ENCODE results near the gene SOX10.

SOX10 gene

DNA sequence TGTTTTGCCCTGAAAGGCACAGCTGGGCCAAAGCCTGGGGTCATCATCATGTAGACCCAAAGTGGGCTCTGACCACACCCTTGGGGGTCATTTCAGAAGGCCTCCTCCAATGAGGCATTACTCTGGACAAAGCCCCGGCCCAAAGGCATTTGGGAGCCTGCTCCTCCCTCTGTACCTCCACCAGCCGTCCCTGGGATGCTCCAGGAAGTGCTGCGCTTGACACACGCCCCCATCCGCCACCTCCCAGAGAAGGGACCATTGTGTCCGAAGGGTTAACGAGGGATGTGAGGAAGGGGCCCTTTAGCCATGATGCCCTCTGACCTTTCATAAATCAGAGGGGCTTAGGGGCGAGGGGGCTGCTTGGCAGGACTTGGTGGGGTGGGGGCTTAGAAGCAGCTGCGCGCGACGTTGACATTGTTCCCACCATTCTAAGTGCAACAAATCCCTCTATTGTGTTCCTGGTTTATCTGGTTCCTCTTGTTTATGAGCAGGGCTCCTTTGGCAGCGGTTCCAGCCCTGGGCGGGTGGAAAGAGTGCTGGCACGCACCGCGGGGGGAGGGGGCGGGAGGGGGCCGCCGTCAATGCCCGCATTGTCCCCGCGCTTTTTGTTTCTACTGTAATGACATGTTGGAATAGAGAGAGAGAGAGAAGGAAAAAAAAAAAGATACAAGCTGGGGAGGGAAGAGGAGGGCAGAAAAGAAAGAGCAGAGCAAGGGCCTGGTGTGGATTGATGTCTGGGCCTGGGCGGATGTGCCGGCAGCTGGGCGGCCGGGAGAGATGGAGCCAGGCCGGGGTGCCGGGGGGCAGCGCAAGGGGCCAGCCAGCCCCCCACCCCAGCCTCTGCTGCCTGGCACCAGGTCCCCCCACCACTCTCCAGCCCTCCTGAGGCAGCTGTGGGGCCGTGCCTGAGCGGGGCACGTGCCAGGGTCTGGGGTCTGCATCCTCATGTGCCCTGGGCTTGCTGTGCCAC is 32.1 kb upstream of the SOX10 start:
- DNase-seq (ENCODE audit: low spot score) = peak; percentile 95

DNA sequence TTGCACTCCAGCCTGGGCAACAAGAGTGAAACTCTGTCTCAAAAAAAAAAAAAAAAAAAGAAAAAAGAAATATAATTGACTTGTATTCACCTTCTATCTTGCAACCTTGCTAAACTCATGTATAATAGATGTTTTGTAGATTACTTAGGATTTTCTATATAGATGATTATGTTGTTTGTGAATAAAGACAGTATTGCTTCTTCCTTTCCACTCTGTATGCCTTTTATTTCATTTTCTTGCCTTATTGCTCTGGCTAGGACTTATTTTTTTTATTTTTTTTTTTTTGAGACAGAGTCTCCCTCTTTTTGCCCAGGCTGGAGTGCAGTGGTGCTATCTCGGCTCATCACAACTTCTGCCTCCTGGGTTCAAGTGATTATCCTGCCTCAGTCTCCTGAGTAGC is 29.7 kb upstream of the SOX10 start:
- no peak for DNase-seq (ENCODE audit: low spot score)

DNA sequence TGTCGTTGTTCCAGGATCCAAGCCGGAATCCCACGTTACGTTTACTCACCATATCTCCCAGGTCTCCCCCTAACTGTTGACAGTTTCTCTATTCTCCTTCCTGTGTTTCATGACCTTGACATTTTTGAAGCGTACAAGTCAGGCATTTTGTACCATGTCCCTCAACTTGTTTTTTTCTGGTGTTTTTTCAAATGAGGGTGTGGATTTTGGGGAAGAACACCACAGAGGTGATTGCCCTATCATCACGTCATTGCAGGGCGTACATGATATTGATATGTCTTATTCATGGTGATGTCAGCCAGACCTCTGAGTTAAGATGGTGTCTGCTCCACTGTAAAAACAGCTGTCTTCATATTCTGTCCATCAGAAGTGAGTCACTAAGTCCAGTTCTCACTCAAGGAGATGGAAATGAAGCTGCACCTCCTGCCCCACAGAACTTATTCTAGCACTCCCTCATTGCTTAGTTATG is 28.3 kb upstream of the SOX10 start:
- DNase-seq (ENCODE audit: low spot score) = no peak

DNA sequence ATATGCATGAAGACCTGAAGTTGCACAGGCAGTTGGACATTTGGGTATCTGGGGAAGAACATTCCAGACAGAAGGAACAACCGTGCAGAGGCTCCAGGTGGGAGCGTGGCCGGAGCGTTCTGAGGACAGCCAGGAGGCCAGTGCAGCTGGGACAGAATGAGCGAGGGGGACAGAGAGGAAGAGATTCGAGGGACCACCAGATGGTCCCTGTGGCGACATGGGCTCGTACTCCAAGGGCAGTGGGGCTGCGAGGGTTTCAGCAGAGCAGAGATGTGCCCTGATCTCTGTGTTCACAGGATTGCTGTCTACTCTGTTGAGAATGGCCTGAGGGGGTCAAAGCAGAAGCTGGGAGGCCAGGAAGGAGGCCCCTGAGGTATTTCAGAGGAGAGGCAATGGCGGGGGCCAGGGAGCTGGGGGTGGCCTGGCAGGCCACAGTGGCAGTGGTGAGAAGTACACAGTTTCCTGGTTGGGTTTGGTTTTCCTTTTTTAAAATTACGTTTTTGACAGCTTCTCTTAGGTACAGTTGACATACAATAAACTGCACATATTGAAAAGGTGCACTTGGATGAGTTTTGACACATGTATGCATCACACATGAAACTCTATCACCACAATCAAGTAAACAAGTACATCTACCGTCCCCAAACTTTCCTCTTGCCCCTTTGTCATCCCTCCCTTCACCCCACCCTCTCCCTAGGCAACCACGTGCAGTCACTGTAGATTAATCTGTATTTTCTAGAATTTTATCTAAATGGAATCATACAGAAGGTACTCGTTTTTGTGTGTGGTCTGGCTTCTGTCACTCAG is 24.8 kb upstream of the SOX10 start:
- DNase-seq (ENCODE audit: low spot score) = no peak

DNA sequence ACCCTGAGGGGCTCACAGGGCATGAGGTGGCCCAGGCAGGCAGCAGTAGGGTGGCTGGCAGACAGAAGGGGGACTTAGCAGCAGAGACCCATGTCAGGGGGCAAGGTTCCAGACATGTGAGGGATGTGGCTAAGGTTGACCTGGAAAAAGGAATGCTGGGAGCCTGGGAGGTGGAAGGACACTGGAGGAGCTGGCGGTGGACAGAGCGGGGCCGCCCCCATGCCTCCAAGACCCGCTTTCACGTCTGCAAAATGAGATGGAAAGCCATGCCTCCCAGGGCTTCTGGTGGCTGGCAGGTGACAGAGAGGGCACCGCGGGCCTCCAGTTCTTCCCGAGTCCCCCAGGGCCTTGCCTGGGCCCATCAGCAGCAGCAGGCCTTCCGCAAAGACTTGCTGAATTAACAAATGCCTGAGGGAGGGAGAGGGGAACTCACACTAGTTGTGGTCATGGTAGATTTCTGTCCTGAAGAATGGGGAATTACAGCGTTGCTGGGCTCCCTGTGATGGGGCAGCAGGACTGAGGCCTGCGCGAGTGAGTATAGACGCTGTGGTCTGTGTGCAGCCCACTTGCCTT is 23.1 kb upstream of the SOX10 start:
- DNase-seq (ENCODE audit: low spot score) = no peak

DNA sequence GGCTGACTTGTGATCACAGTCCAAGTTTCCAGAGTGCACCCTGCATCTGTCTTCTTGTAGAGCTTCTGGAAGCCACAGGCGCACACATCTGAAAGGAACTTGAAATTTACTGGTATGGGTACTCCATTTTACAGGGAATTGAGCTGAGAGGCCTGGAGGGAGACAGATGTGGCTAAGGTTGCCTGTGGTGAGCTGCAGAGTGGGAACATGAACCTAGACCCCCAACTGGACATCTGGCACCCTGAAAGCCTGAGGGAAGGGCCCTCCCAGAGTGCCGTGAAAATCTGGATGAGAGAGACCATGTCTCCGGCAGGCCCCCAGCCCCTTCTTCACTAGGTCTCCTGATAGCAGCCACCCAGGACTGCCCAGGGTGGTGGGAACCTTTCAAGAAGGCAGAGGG is 22.6 kb upstream of the SOX10 start:
- no peak for DNase-seq (ENCODE audit: low spot score)

DNA sequence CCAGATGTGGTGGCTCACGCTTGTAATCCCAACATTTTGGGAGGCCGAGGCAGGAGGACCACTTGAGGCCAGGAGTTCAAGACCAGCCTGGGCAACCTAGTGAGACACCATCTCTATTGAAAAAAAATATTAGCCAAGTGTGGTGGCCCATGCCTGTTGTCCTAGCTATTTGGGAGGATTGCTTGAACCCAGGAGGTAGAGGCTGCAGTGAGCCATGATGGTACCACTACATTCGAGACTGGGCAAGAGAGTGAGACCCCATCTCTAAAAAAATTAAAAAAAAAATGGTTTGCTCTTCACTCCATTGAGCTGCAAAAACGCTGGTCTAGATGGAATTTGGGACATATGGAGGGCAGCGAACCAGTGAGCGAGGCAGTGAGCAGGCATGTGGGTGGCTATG is 21.6 kb upstream of the SOX10 start:
- no peak for DNase-seq (ENCODE audit: low spot score)

DNA sequence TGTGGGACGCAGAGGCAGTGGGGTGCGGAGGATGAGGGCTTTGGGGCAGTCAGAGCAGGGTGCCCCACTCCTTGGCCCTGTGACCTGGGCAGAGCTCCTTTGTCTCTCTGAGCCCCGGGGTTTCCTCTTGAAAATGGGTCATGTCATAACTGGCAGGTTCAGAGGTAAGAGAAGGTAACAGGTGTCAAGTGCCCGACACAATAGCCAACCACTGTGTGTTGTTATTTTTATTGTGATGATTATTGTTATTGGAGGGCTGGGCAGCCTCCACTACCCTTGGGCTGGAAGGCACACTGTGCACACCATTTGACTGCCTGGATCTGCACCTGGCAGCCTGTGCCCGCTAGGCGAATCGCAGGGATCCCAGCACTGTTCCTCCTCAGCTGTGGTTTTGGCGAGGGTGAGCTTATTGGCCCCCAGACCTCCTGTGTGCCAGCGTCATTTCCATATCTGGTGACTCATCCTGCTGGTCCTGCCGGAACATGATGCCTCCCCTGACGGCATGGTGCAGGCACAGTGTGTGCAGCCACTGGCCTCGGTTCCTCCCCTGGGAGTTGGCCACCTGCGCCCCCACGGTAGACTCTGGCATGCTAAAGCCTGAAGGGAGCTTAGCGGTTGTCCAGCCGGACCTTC is 15.4 kb upstream of the SOX10 start:
- no peak for DNase-seq (ENCODE audit: low spot score)

DNA sequence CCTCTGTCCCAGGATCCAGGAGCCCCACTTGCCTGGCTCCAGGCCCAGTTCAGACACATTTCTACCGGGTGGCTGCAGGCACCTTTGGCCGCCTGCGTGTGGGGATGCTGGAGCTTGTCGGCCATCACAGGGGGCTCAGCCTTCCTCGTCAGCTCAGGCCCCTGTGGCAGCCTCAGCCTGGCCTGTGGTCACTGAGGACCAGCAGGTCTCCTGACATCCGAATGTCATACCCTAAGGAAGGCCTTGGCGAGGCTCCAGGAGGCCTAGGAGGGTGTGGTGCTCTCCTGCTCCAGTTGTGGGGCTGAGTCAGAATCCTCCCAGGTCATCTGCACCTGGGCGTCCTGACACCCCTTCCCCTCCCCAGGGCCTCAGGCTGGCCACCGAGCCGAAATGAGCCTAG is 14.9 kb upstream of the SOX10 start:
- DNase-seq (ENCODE audit: low spot score) = no peak

DNA sequence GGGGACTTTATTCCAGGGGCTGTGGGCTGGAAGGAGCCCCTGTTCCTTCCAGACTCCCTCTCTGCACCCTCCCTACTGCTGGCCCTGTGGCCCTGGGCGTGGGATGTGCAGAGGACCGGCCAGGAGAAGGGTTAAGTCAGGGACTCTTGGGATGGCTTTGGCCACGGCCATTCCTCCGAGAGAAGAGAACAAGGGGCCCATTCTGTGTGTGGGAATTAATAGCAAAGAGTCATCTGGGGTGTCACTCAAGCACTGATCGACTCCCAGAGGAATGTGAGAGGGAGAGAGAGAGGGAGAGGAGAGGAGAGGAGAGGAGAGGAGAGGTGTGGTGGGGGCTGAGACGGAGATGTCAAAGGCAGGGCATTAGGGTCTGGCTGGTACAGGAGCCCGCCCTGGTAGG is 14.2 kb upstream of the SOX10 start:
- peak; percentile 89 for DNase-seq (ENCODE audit: low spot score)

DNA sequence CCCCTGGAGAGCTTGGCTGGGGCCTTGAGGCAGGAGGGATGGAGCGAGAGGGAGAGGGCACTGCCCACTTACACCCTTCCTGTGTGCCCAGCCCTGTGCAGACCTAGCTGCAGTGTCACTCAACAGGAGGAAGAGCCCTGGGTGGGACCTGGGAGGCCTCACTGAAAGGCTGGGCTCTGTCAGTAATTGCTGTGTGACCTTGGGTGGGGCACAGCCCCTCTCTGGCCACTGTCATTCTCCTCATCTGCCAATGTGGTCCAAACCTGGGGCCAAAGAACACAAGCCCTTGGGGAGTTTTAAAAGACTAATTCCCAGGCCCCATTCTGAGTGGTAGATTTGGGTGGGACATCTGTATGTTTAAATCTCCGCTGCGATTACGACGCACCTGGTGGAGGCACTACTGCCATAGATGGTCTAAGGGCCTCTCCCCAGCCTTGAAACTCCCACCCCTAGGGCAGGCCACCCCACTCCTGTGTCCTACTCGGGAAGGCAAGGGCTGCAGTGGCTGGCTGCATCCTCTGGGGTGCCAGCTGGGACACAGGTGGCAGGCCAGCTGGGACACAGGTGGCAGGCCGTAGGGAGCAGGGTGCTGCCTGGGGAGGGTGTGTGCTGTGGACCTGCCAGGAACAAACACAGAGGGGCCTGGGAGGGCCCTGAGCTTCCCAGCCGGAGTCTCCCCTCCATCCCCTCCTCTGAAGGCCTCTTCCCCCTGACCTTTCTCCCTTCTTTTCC is 12.3 kb upstream of the SOX10 start:
- DNase-seq (ENCODE audit: low spot score) = no peak

DNA sequence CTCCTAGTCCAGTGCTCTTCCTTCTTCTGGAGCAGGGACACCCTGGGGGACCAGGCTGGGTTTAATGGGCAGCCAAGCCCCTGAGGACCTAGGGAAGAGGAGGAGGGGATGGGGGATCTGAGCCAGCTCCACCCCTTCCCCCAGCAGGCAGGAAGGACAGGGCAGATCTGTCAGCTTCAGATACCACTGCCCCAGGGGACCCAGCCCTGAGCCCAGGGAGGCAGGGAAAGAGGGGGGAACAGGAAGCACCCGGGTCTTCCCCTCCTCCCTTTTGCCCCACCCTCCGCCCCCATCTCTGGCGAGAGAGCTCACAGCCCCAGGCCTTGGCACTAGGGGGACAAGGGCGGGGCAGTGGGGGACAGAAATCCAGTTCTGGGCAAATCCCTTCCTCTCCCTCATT is 11.7 kb upstream of the SOX10 start:
- DNase-seq (ENCODE audit: low spot score) = no peak

DNA sequence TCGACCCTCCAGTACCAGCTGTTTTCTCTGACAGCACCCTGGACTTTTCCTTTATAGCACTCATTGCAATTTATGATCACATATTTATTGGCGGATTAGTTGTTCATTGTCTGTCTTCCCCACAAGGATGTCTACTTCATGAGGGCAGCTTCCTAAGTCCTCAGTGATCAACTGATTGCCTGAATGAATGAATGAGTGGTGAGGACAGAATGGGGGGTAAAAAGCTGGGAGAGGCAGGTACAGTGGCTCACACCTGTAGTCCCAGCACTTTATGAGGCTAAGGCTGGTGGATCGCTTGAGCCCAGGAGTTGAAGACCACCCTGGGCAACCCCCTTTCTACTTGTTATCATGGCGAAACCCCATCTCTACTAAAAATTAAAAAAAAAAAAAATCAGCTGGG is 11.1 kb upstream of the SOX10 start:
- no peak for DNase-seq (ENCODE audit: low spot score)

DNA sequence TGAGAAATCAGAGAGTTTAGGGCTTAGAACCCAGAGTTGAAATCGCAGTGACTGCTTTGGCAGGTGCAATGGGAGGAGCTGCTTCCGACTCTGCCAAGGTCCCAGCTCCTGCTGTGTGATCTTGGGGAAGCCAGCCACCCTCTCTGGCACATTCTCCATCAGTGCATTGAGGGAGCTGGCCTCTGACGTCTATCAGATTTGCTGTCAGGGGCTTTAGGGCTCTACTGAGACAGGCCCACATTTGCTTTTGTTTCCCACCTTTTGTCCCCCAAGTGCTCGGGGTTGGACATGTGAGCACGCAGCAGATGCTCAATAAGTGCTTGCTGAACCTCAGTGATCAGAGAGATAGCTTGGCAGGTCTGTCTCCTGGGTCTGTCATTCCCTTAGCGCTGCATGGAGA is 10.6 kb upstream of the SOX10 start:
- no peak for DNase-seq (ENCODE audit: low spot score)

DNA sequence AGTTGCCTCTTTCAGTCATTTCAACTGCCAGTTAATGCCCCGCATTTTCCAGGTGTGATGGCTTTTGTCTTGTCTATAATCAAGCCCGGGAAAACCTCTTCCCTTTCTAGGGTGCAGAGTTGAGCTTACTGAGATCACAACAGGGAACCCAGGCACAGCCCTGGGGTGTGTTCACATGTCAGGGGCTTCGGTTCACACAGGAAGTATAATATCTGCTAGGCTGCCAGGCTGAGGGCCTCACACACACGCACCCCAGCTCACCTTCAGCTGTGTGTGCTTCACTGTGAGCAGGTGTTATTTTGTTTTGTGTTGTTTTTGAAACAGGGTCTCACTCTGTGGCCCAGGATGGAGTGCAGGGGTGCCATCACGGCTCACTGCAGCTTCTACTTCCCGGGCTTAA is 9.7 kb upstream of the SOX10 start:
- no peak for DNase-seq (ENCODE audit: low spot score)

DNA sequence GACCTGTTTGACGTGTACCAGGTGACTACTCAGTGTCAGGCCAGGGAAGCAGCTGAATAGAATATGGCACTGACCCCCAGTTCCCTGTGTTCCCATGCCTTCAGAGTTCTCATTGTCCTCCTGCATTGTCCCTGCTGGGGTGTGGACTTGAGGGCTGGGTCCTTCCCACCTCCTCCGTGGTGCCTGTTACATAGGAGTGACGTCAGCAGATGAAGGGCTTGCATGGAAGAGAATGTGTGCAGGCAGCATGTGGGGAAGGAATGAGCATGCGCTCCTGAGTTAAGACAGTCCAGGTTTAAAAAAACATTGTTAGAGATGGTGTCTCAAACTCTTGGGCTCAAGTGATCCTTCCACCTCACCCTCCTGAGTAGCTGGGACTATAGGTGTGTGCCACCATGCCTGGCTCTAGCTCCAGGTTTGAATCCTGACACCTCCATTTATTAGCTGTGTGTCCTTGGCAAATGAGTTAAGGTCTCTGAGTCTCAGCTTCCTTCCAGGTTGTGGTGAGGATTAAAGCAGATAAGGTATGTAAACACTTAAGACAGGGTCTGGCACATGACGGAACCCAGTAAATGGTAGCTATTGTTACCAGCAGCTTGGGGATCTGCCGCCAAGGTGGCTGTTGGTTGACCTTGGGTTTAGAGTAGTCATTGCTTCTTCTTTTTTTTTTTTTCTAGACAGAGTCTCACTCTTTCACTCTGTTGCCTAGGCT is 7.5 kb upstream of the SOX10 start:
- DNase-seq (ENCODE audit: low spot score) = no peak

DNA sequence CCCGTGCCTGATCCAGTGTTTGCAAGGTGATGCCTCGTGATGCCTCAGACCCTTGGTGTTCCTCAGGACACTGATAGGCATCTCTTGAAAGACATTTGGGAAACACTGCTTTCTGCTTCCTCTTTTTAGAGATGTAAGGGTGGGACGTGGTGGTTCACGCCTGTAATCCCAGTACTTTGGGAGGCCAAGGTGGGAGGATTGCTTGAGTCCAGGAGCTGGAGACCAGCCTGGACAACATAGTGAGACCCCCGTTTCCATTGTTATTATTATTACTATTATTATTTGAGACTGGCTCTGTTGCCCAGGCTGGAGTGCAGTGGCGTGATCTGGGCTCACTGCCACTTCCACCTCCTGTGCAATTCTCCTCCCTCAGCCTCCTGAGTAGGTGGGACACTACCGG is 6.5 kb upstream of the SOX10 start:
- DNase-seq (ENCODE audit: low spot score) = no peak

DNA sequence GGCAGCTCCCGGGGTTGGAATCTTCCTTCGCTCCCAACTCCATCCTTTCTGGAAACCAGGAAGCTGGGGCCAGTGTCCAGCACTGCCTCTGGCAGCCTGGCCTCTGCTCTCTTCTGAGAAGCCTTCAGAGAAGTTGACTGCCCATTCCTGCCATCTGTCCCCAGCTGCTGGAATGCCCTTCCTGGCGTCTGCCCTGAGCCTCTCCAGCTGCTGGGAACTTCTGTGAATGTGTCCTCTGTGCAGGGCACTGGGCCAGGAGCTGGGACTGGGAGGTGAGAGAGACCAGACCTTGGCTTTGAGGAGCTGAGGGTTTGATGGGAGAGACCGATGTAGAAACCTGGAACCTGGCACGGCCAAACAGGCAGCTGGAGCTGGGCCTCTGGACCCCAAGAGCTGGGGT is 5.9 kb upstream of the SOX10 start:
- DNase-seq (ENCODE audit: low spot score) = no peak

DNA sequence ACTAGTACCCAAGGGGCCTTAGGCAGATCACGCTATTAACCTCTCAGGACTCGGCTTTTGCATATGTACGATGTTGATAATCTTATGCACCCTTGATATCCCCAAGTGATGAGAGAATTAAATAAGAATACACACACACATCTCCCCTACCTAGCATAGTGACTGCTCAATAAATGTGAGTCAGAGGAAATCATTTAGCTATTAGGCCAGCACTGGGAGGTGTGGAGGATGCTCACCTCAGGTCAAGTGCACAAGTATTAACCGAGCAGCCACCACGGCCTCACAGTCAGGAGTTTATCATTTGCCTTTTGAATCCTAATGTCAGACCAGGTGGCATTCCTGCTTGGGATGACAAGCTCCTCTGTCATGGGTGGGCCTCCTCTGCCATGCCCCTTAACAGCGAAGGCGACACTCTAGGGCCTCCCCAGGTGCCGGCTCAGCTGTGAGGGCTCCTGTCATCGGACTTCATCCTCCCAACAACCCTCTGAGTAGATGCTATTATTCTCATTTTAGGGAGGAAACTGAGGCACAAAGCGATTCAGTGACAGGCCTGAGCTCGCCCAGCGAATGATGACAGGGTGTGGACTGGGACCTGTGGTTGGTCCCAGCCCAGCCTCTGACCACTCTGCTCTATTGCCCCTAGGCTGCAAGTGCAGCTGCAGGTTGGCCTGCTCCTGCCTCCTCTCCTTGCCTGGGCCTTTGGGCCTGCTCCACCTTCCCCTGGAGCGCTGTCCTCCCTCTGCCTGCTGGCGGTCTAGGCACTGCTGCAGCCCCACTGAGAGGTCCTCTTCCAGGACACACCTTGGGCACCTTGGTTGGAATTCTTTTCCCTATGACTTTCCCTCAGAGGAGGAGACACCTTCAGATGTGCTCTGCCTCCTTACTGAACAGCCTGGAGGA is 5.0 kb upstream of the SOX10 start:
- DNase-seq (ENCODE audit: low spot score) = no peak

DNA sequence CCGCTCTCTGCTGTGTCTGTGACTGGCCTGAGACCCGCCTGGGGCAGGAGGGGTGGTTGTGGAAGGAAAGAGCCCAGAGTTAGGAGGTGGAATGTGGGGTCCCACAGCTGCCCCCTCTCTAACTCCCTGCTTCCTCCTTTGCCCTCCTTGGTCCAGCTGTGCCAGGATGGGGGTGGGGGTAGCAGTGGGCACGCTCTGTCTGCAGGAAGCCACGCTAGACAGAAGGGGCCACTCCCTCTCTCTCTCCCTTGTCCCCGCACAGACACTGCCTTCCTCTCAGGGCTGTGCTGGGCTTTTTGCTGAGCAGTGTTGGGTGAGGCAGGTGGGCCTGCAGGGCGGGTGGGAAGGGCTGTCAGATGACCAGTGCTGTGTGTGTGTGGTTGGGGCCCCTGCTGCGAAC is 2.0 kb upstream of the SOX10 start:
- no peak for DNase-seq (ENCODE audit: low spot score)
